Liver (tissue), 9 donors: ENCODE results near the gene TERF2IP. TPM values are rescaled to one million over a fixed set of nuclear protein-coding genes. Genes with fewer than 3 reads are reported as not detected.

Experiments
- DNase-seq: peaks from one replicate; pipeline ENCODE4 v3.0.0-alpha.2; 2017; ENCODE audit warnings: low spot score
- H3K27ac ChIP-seq, 2 donors: one replicate each; pipeline ENCODE4 v1.7.0; 2013; ENCODE audit warnings: inconsistent platforms in 2 of 2, low read length in 2 of 2, control low read depth in 1 of 2, low read depth in 1 of 2, mild to moderate bottlenecking in 1 of 2
- H3K27me3 ChIP-seq, 4 donors: one replicate each; pipeline versions ENCODE4 v1.6.1 to v1.7.0; 2013; ENCODE audit warnings: low read length in 3 of 4, inconsistent platforms in 1 of 4, mild to moderate bottlenecking in 1 of 4, moderate library complexity in 1 of 4; ENCODE audit not compliant: control insufficient read depth in 4 of 4, insufficient read depth in 4 of 4
- H3K36me3 ChIP-seq, 4 donors: one replicate each; pipeline versions ENCODE4 v1.6.1 to v1.7.0; 2013; ENCODE audit warnings: low read length in 3 of 4, mild to moderate bottlenecking in 3 of 4, low read depth in 1 of 4, moderate library complexity in 1 of 4; ENCODE audit not compliant: control insufficient read depth in 4 of 4, insufficient read depth in 3 of 4
- H3K4me1 ChIP-seq, 4 donors: one replicate each; pipeline versions ENCODE4 v1.6.1 to v1.7.0; 2013; ENCODE audit warnings: low read length in 3 of 4, mild to moderate bottlenecking in 3 of 4, moderate library complexity in 1 of 4; ENCODE audit not compliant: control insufficient read depth in 4 of 4, insufficient read depth in 4 of 4
- H3K4me3 ChIP-seq, 3 donors: one replicate each; pipeline versions ENCODE4 v1.6.1 to v1.7.0; 2013; ENCODE audit warnings: low read length in 3 of 3, control low read depth in 1 of 3, low read depth in 1 of 3, mild to moderate bottlenecking in 1 of 3
- H3K9ac ChIP-seq, 2 donors: one replicate each; pipeline ENCODE4 v1.7.0; 2013; ENCODE audit warnings: low read length in 2 of 2, mild to moderate bottlenecking in 2 of 2, moderate library complexity in 2 of 2, control low read depth in 1 of 2, low read depth in 1 of 2
- H3K9me3 ChIP-seq, 4 donors: one replicate each; pipeline versions ENCODE4 v1.6.1 to v1.7.0; 2013; ENCODE audit warnings: low read length in 3 of 4; ENCODE audit not compliant: control insufficient read depth in 4 of 4
- ATF3 ChIP-seq: IDR thresholded peaks from 2 replicates; pipeline ENCODE4 v1.6.1; 2016; ENCODE audit warnings: antibody characterized with exemption
- CTCF ChIP-seq: fragments of 150-350 bp; IDR thresholded peaks from 2 replicates; pipeline ENCODE4 v1.5.1; 2017; ENCODE audit warnings: improper control_type of control experiment, low read depth, low read length; ENCODE audit not compliant: missing input control
- EGR1 ChIP-seq, 2 donors: IDR thresholded peaks; 2 replicates each; pipeline ENCODE4 v1.6.1; 2016 to 2018; ENCODE audit warnings: antibody characterized with exemption in 2 of 2, low read depth in 2 of 2
- FOXA1 ChIP-seq: IDR thresholded peaks from 2 replicates; pipeline ENCODE4 v1.6.1; 2016; ENCODE audit warnings: antibody characterized with exemption
- FOXA2 ChIP-seq: IDR thresholded peaks from 2 replicates; pipeline ENCODE4 v1.6.1; 2016; ENCODE audit warnings: antibody characterized with exemption
- GABPA ChIP-seq, 2 donors: IDR thresholded peaks in 1 of 2; conservative IDR thresholded peaks in 1 of 2; 2 replicates each; pipeline ENCODE4 v1.6.1; 2016; ENCODE audit warnings: antibody characterized with exemption in 2 of 2, mild to moderate bottlenecking in 1 of 2, moderate library complexity in 1 of 2
- HNF4A ChIP-seq, 2 donors: conservative IDR thresholded peaks; 2 replicates each; pipeline ENCODE4 v1.6.1; 2016; ENCODE audit warnings: antibody characterized with exemption in 2 of 2, mild to moderate bottlenecking in 2 of 2
- HNF4G ChIP-seq: IDR thresholded peaks from 2 replicates; pipeline ENCODE4 v1.6.1; 2016; ENCODE audit warnings: antibody characterized with exemption
- JUND ChIP-seq, 2 donors: IDR thresholded peaks; 2 replicates each; pipeline ENCODE4 v1.6.1; 2016; ENCODE audit warnings: antibody characterized with exemption in 2 of 2
- MAX ChIP-seq: IDR thresholded peaks from 2 replicates; pipeline ENCODE4 v1.6.1; 2016; ENCODE audit warnings: antibody characterized with exemption
- NR2F2 ChIP-seq: IDR thresholded peaks from 2 replicates; pipeline ENCODE4 v1.6.1; 2016; ENCODE audit warnings: antibody characterized with exemption
- RAD21 ChIP-seq, 2 donors: IDR thresholded peaks; 2 replicates each; pipeline ENCODE4 v1.6.1; 2016; ENCODE audit warnings: antibody characterized with exemption in 2 of 2, mild to moderate bottlenecking in 2 of 2
- REST ChIP-seq: IDR thresholded peaks from 2 replicates; pipeline ENCODE4 v1.6.1; 2016; ENCODE audit warnings: antibody characterized with exemption, mild to moderate bottlenecking
- RXRA ChIP-seq, 2 donors: IDR thresholded peaks; 2 replicates each; pipeline ENCODE4 v1.6.1; 2017 to 2018; ENCODE audit warnings: antibody characterized with exemption in 2 of 2, mild to moderate bottlenecking in 1 of 2
- SP1 ChIP-seq: IDR thresholded peaks from 2 replicates; pipeline ENCODE4 v1.6.1; 2018; ENCODE audit warnings: antibody characterized with exemption, mild to moderate bottlenecking
- TAF1 ChIP-seq: conservative IDR thresholded peaks from 2 replicates; pipeline ENCODE4 v1.6.1; 2016; ENCODE audit warnings: antibody characterized with exemption, mild to moderate bottlenecking
- YY1 ChIP-seq: IDR thresholded peaks from 2 replicates; pipeline ENCODE4 v1.6.1; 2016; ENCODE audit warnings: antibody characterized with exemption, mild to moderate bottlenecking
- ZBTB33 ChIP-seq: IDR thresholded peaks from 2 replicates; pipeline ENCODE4 v1.6.1; 2016; ENCODE audit warnings: antibody characterized with exemption
- WGBS: extraction: QIAGEN DNeasy Blood & Tissue Kit; methylation state at CpG from one replicate; pipeline ENCODE4 v1.1.7; 2013; 5-methylcytosine and 5-hydroxymethylcytosine counted together
- polyA plus RNA-seq, 2 donors: library from polyadenylated mRNA; stranded (reverse) in 1 of 2; unstranded in 1 of 2; fragments of 200-250 nt in 1 of 2; fragments of >200 nt in 1 of 2; fragmentation: Nextera tagmentation in 1 of 2; extraction: Ambion mirVana in 1 of 2; gene quantifications; one replicate each; pipeline versions ENCODE4 v1.2.1 to v1.2.3, GENCODE V29; 2013 to 2015
- total RNA-seq, 2 donors: library from RNA; depleted of rRNA; stranded (reverse); fragments of >200 nt; gene quantifications; one replicate each; pipeline ENCODE4 v1.2.3, GENCODE V29; 2014
- donor health status: healthy.
- donor health status: healthy.
- donor health status: healthy.
- donor health status: healthy.
- donor health status: healthy.

TERF2IP gene
- total and polyA plus RNA-seq, 4 donors = 21.7 to 69.5 (median 23.2) TPM

- Histone ChIP-seq H3K4me1 (peaks cover 0 to 17% (median 8%) of the 10 kb centered on the region in 4 donors), H3K27me3 (no peaks in the 10 kb centered on the region), H3K4me3 (no peak overlapping the region), H3K27ac (no peak overlapping the region), H3K36me3 (peaks cover 15 to 58% (median 44%) of the 10 kb centered on the region in 4 donors), H3K9ac (no peak overlapping the region), H3K9me3 (no peaks in the 10 kb centered on the region)
- TF ChIP-seq ZBTB33 (no peak), GABPA (IDR thresholded peaks at IDR 0.05 in 1 of 2, conservative IDR thresholded peaks at IDR 0.05 in 1 of 2) (no peak), SP1 (no peak)
- 95% methylated on average over 4 of the region's 4 CpGs for WGBS
- DNase-seq = no peak
These were observed 20.8 kb upstream of the TERF2IP start for GRCh38 chr16:75626806-75627205.

- H3K27me3 ChIP-seq = no peaks in the 10 kb centered on the region
- no peak for DNase-seq
- no peak for TF ChIP-seq NR2F2
- TF ChIP-seq TAF1 = no peak
- no peak for TF ChIP-seq HNF4G
- no peak for TF ChIP-seq HNF4A (conservative IDR thresholded peaks at IDR 0.05)
- no peak for TF ChIP-seq FOXA2
- no peak for TF ChIP-seq ATF3
- TF ChIP-seq RAD21 (IDR thresholded peaks at IDR 0.05) = no peak
- no peak for TF ChIP-seq JUND (IDR thresholded peaks at IDR 0.05)
- no peak for TF ChIP-seq SP1
- TF ChIP-seq YY1 = no peak
- no peak for TF ChIP-seq MAX
- no peak for TF ChIP-seq RXRA (IDR thresholded peaks at IDR 0.05)
- TF ChIP-seq REST = no peak
- no peak for TF ChIP-seq EGR1 (IDR thresholded peaks at IDR 0.05; ENCODE audit: low read depth in 2 of 2)
- no peak for TF ChIP-seq CTCF
- no peak for TF ChIP-seq GABPA (IDR thresholded peaks at IDR 0.05 in 1 of 2, conservative IDR thresholded peaks at IDR 0.05 in 1 of 2)
- no peak for TF ChIP-seq FOXA1
- TF ChIP-seq ZBTB33 = no peak
- no peak overlapping the region for H3K4me3 ChIP-seq
- peaks cover 17 to 67% (median 51%) of the 10 kb centered on the region in 4 donors for H3K36me3 ChIP-seq
- 67% methylated on average over 3 of the region's 3 CpGs for WGBS
- H3K4me1 ChIP-seq = peaks cover 0 to 6% (median 0%) of the 10 kb centered on the region in 4 donors
- no peak overlapping the region for H3K9ac ChIP-seq
- H3K27ac ChIP-seq = no peak overlapping the region
- H3K9me3 ChIP-seq = no peaks in the 10 kb centered on the region
These were observed 19.7 kb upstream of the TERF2IP start for GRCh38 chr16:75627851-75628250.
